ENCODE results near the gene SLC34A1.
"Not testable (repeated sequence)": the region's sequence is repeated elsewhere in the genome, so short reads cannot be mapped to it uniquely, and the experiment has no call there.

The SLC34A1 gene

GRCh38 chr5:177384134-177384533 is at the start of gene SLC34A1:
Gene SLC34A1 (plus strand): TSS chr5:177384434. CDS start chr5:177385742, 1,308 bp downstream.
- DNase-seq, result no peak

GRCh38 chr5:177334781-177335700 is 49.2 kb upstream of the SLC34A1 start:
- DNase-seq, result no peak

GRCh38 chr5:177335701-177336065 is 48.6 kb upstream of the SLC34A1 start:
- no peak for DNase-seq

- DNase-seq, result peak; percentile 56
Observed at GRCh38 chr5:177336112-177336511, 48.1 kb upstream of the SLC34A1 start.

- DNase-seq, result no peak
Observed at GRCh38 chr5:177336603-177337494, 47.4 kb upstream of the SLC34A1 start.

GRCh38 chr5:177338251-177339106 is 45.8 kb upstream of the SLC34A1 start:
- DNase-seq, result no peak

GRCh38 chr5:177339107-177339638 is 45.1 kb upstream of the SLC34A1 start:
- no peak for DNase-seq

GRCh38 chr5:177343000-177343399 is 41.2 kb upstream of the SLC34A1 start:
- not testable (repeated sequence) for DNase-seq

- DNase-seq, result no peak
Observed at GRCh38 chr5:177343777-177344176, 40.5 kb upstream of the SLC34A1 start.

GRCh38 chr5:177344891-177345290 is 39.3 kb upstream of the SLC34A1 start:
- no peak for DNase-seq

GRCh38 chr5:177346820-177347219 is 37.4 kb upstream of the SLC34A1 start:
- DNase-seq, result no peak

- no peak for DNase-seq
Observed at GRCh38 chr5:177347699-177348098, 36.5 kb upstream of the SLC34A1 start.

- no peak for DNase-seq
Observed at GRCh38 chr5:177349362-177349647, 34.9 kb upstream of the SLC34A1 start.

GRCh38 chr5:177349762-177350161 is 34.5 kb upstream of the SLC34A1 start:
- no peak for DNase-seq

- DNase-seq, result no peak
Observed at GRCh38 chr5:177350776-177351391, 33.4 kb upstream of the SLC34A1 start.

GRCh38 chr5:177351392-177352329 is 32.6 kb upstream of the SLC34A1 start, which contains the start of gene LMAN2:
Gene LMAN2 (minus strand): TSS chr5:177351668. CDS start chr5:177351647, 21 bp downstream.
- peak; percentile 96 for DNase-seq

- no peak for DNase-seq
Observed at GRCh38 chr5:177353093-177353492, 31.1 kb upstream of the SLC34A1 start.

GRCh38 chr5:177354256-177354655 is 30.0 kb upstream of the SLC34A1 start:
- DNase-seq, result no peak

GRCh38 chr5:177354711-177355110 is 29.5 kb upstream of the SLC34A1 start:
- no peak for DNase-seq

GRCh38 chr5:177355162-177355867 is 28.9 kb upstream of the SLC34A1 start:
- DNase-seq, result no peak
